ENCODE measurements around the gene ABHD2. TPM values are rescaled to one million over a fixed set of nuclear protein-coding genes. Genes with fewer than 3 reads are reported as not detected.

The ABHD2 gene
- total RNA-seq, 1 experiment from 2014 or later: 15.6 TPM

GRCh38 chr15:89041507-89041906 lies 46.7 kb upstream of the ABHD2 start:
- H3K9ac ChIP-seq (ENCODE audit: extremely low read depth, insufficient read length, low read length): no peak overlapping the region
- no peak overlapping the region for H2BK120ac ChIP-seq (ENCODE audit: low read depth, low read length, poor library complexity, severe bottlenecking)
- H3K18ac ChIP-seq (ENCODE audit: insufficient read length, low read depth, low read length): no peak overlapping the region
- H4K5ac ChIP-seq (ENCODE audit: insufficient read length, low read depth, low read length): no peak overlapping the region
- no peaks in the 10 kb centered on the region for H3K23me2 ChIP-seq (ENCODE audit: insufficient read length, low read depth, low read length, poor library complexity, severe bottlenecking)
- no CpG with 5 or more reads among the region's 5 CpGs for WGBS (ENCODE audit: extremely low coverage, insufficient read length, low lambda C conversion rate)
- H4K91ac ChIP-seq (ENCODE audit: insufficient read length, low read depth, low read length): no peak overlapping the region
- peaks cover 2% of the 10 kb centered on the region; the same call in 1 of the 2 replicates for H3K27me3 Mint-ChIP-seq (ENCODE audit: low read depth)
- H3K79me1 ChIP-seq (ENCODE audit: insufficient read depth, low read depth, low read length, poor library complexity, severe bottlenecking): no peaks in the 10 kb centered on the region
- no peak overlapping the region for H3K23ac ChIP-seq (ENCODE audit: insufficient read length, low read depth, low read length)
- H3K56ac ChIP-seq (ENCODE audit: insufficient read length, low read depth, low read length): no peak overlapping the region
- H4K8ac ChIP-seq (replicated peaks; ENCODE audit: insufficient read length, low read depth, low read length): no peak overlapping the region
- no peaks in the 10 kb centered on the region for H3K27me3 ChIP-seq (ENCODE audit: insufficient read depth, low read length)
- H4K20me1 ChIP-seq (ENCODE audit: control insufficient read depth, insufficient read depth, insufficient read length): no peaks in the 10 kb centered on the region
- H3K36me3 Mint-ChIP-seq (ENCODE audit: insufficient read depth in 1 of 3, low read depth in 3 of 3): no peaks in the 10 kb centered on the region; a peak in 1 of 7 replicates
- H3K79me2 ChIP-seq (ENCODE audit: insufficient read depth, low read length): no peaks in the 10 kb centered on the region
- H2AK5ac ChIP-seq (ENCODE audit: insufficient read length, low read length): no peak overlapping the region
- no peak overlapping the region for H3K27ac ChIP-seq (ENCODE audit: insufficient read length, low read depth, low read length)
- H3K9me3 Mint-ChIP-seq: peaks cover 5 to 6% of the 10 kb centered on the region in 2 experiments
- H2BK12ac ChIP-seq (ENCODE audit: insufficient read length, low read depth, low read length): no peak overlapping the region
- H3K4me1 ChIP-seq (ENCODE audit: insufficient read depth, low read length): no peaks in the 10 kb centered on the region
- no peaks in the 10 kb centered on the region for H3K9me3 ChIP-seq (ENCODE audit: control insufficient read depth, low read depth, low read length)
- no peak overlapping the region for H2BK5ac ChIP-seq (ENCODE audit: insufficient read length, low read length)
- TF ChIP-seq CTCF (conservative IDR thresholded peaks at IDR 0.05): no peak
- no peak overlapping the region for H3K14ac ChIP-seq (ENCODE audit: insufficient read depth, low read length)
- H2BK20ac ChIP-seq (ENCODE audit: low read depth, low read length, poor library complexity, severe bottlenecking): no peak overlapping the region
- peaks cover 3 to 16% of the 10 kb centered on the region in 2 experiments for H3K4me1 Mint-ChIP-seq
- H3K27ac Mint-ChIP-seq: no peak overlapping the region
- DNase-seq: no peak
- no peak overlapping the region for H3K4ac ChIP-seq (ENCODE audit: low read depth, low read length)
- peak overlapping the region; percentile 11 for H3K4me2 ChIP-seq (ENCODE audit: insufficient read depth, insufficient read length, low read length)
- no peak overlapping the region for H2AFZ ChIP-seq (ENCODE audit: low read length)
- no peak overlapping the region for H2BK15ac ChIP-seq (ENCODE audit: low read depth, low read length)
- H3T11ph ChIP-seq (ENCODE audit: low read length): no peak overlapping the region
- H3K4me3 Mint-ChIP-seq: no peak overlapping the region; a peak in 1 of 5 replicates
